Dendritic cell treated with granulocyte-macrophage colony-stimulating factor and Interleukin-4, amounts not matched to agents 40 ng/mL and 50 ng/mL, for 4 days (primary cell): ENCODE measurements around the gene SLC38A6.
"Not testable (repeated sequence)": the region's sequence is repeated elsewhere in the genome, so short reads cannot be mapped to it uniquely, and the experiment has no call there.

ENCODE experiments used
- H3K27ac Mint-ChIP-seq: one replicate; pipeline ENCODE4 v1.8.0; 2022; ENCODE audit warnings: mild to moderate bottlenecking, mixed read lengths
- H3K27me3 Mint-ChIP-seq: one replicate; pipeline ENCODE4 v1.8.0; 2022; ENCODE audit warnings: mild to moderate bottlenecking, mixed read lengths
- H3K36me3 Mint-ChIP-seq: one replicate; pipeline ENCODE4 v1.8.0; 2022; ENCODE audit warnings: low read depth, mixed read lengths
- H3K4me1 Mint-ChIP-seq: one replicate; pipeline ENCODE4 v1.8.0; 2022; ENCODE audit warnings: low read depth, mixed read lengths
- H3K4me3 Mint-ChIP-seq: one replicate; pipeline ENCODE4 v1.8.0; 2022; ENCODE audit warnings: mild to moderate bottlenecking, moderate library complexity, mixed read lengths
- H3K9me3 Mint-ChIP-seq: one replicate; pipeline ENCODE4 v1.8.0; 2022; ENCODE audit warnings: mixed read lengths
- intact Hi-C: fragments of 100-400 bp; cut with micrococcal nuclease; formaldehyde crosslinking; loops from one replicate; pipeline ENCODE4 v1.15.0; 2022

The SLC38A6 gene

DNA sequence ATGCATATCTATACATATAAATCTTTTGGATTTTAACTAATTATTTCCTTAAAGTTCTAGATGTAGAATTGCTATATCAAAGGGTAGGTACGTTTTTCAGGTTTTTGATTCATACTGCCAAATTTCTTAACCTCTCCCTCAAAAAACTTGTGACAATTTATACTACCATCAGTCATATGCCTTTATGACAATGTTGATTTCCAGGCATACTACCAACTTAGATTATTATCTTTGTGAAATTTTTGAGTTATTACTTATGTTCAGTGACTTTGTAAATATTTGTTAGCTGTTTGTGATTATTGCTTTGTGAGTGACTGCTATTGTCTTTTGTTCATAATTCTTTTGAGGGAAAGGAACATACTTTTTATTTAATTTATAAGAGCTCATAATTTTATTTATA, 107.0 kb downstream of the SLC38A6 start:
- Mint-ChIP-seq H3K27me3 (no peaks in the 10 kb centered on the region), H3K4me3 (no peak overlapping the region), H3K36me3 (peaks cover 58% of the 10 kb centered on the region), H3K27ac (no peak overlapping the region), H3K4me1 (peaks cover 23% of the 10 kb centered on the region), H3K9me3 (peaks cover 8% of the 10 kb centered on the region)
- intact Hi-C loops: no loop called here

- intact Hi-C loops: no loop called here
- Mint-ChIP-seq H3K36me3 (peaks cover 50% of the 10 kb centered on the region), H3K27me3 (no peaks in the 10 kb centered on the region), H3K4me3 (no peak overlapping the region), H3K4me1 (peaks cover 30% of the 10 kb centered on the region), H3K27ac (peak overlapping the region; percentile 25), H3K9me3 (peaks cover 8% of the 10 kb centered on the region)
Measured at GRCh38 chr14:61089126-61089750, 108.2 kb downstream of the SLC38A6 start.

DNA sequence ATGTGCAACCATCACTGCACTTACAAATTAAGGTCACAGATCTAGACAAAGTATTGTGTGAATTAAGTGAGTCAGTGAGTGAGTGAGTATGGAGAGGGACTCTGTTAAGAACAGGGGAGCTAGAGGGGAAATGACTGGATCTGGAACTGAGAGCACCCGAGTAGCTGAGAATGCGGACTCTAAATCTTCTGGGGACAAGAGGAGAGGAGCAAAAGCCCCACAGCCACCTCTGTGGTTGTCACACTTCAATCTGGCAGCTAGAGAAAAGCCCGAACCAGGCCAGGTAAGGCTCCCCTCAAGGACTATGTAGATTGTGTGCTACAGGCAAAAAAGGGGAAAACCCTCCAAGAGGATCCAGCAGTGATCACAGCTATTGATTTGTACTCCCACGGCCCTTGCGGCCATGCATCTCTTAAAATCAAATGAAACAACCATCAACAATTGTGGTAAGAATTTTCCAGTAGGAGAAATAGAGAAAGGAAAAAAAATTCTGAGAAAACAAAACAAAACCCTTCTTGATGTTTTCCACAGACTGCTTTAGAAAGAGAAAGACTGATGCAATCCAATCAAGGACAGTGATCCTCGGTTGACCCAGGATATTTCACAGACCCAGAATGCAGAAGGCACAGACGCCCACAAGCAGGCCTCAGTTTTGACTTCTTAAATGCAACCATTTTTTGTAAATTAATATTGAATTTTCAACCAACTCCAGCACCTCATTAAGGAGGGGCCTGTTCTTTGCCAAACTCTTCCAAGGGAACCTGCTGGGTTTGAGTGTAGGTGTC, 109.6 kb downstream of the SLC38A6 start:
- intact Hi-C loops: no loop called here
- Mint-ChIP-seq H3K4me1 (peaks cover 30% of the 10 kb centered on the region), H3K27me3 (no peaks in the 10 kb centered on the region), H3K9me3 (peaks cover 2% of the 10 kb centered on the region), H3K27ac (peak overlapping the region; percentile 4), H3K36me3 (peaks cover 50% of the 10 kb centered on the region), H3K4me3 (no peak overlapping the region)

DNA sequence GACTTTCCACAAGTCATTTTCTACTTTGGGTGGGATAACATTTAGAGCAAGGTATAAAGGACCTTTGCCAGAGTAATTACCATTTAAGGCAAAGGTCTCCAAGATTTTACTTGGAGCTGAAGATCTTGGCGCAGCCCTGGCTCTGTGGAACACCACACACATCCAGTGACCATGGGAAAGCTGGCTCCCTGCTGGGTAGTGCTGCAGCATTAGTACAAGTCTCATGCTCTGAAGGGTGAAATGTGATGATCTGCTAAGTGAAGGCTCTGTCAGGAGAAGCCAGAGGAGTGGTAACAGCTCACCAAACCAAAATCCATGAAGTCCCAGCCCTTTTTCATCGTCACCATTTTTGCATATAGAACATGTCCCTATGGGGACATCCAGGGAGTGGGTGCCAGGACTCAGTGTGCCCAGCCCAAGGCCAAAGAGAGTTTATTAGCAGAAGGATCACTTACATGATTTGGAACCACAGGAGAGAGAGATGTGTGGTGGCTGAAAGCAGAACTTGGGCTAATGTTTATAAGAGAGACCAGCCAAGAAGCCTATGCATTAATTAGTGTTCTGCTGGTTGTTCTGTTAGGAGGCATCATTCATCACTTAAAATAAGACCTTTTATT, 110.7 kb downstream of the SLC38A6 start:
- H3K36me3 Mint-ChIP-seq: peaks cover 58% of the 10 kb centered on the region
- peaks cover 3% of the 10 kb centered on the region for H3K9me3 Mint-ChIP-seq

GRCh38 chr14:61098096-61098495, 117.1 kb downstream of the SLC38A6 start:
- Mint-ChIP-seq H3K4me1 (peaks cover 40% of the 10 kb centered on the region), H3K36me3 (peaks cover 70% of the 10 kb centered on the region), H3K9me3 (peaks cover 14% of the 10 kb centered on the region)
- H3K4me3 Mint-ChIP-seq, intact Hi-C loops, H3K27me3 Mint-ChIP-seq, H3K27ac Mint-ChIP-seq: not testable (repeated sequence)

More for the DNA sequence above, 110.7 kb downstream of the SLC38A6 start:
- intact Hi-C loops: no loop called here
- no peak overlapping the region for H3K27ac Mint-ChIP-seq
- H3K27me3 Mint-ChIP-seq: no peaks in the 10 kb centered on the region
- peaks cover 30% of the 10 kb centered on the region for H3K4me1 Mint-ChIP-seq
- no peak overlapping the region for H3K4me3 Mint-ChIP-seq

DNA sequence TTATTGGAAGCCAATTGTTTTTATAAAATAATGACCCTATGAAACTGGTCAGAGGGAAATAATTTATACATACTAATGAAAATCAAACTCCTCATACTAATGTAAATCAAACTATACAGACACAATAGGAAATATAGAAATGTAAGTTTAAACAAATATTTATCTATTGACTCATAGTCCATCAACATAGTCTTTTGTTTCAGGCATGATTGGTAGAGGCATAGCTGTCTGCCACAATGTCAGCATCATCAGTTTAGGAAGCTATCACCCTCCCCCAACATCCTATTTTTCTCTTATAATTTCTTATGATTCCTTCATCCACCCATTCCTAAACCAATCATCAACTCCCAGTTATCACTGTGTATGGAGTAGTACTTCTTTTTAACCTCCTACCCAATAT, 117.7 kb downstream of the SLC38A6 start:
- no peaks in the 10 kb centered on the region for H3K27me3 Mint-ChIP-seq
- intact Hi-C loops: no loop called here
- peaks cover 74% of the 10 kb centered on the region for H3K36me3 Mint-ChIP-seq
- H3K27ac Mint-ChIP-seq: no peak overlapping the region
- peaks cover 14% of the 10 kb centered on the region for H3K9me3 Mint-ChIP-seq
- H3K4me3 Mint-ChIP-seq: no peak overlapping the region
- peaks cover 43% of the 10 kb centered on the region for H3K4me1 Mint-ChIP-seq

DNA sequence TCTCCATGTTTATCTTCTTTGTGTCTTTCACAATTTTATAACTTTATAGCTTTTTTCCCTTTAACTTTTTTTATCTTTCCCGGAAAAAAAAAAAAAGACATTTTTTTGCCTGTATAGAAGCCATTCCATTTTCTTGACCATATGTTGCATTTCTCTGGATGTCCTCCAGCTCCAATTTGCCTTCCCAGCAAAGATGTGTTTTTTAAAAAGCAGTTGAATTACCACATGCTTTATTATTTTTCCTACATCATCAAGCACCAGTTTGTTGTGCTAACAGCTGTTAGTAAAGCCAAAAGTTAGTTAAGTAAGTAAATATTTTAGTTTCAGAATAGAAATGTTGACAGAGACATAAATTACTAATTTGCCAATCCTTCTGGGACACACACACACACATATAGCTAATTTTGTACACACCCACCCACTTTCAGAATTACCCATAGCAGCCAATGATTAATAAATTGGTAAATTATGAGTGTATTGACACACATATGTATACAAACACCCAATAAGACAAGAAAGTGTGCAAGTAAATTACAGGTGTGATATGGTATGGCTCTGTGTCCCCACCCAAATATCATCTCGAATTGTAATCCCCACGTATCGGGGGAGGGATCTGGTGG, 118.3 kb downstream of the SLC38A6 start:
- H3K36me3 Mint-ChIP-seq: peaks cover 70% of the 10 kb centered on the region
- peak overlapping the region; percentile 99 for H3K27ac Mint-ChIP-seq
- H3K27me3 Mint-ChIP-seq: no peaks in the 10 kb centered on the region
- H3K9me3 Mint-ChIP-seq: peaks cover 14% of the 10 kb centered on the region
- peaks cover 45% of the 10 kb centered on the region for H3K4me1 Mint-ChIP-seq
- intact Hi-C loops: no loop called here
- H3K4me3 Mint-ChIP-seq: no peak overlapping the region

DNA sequence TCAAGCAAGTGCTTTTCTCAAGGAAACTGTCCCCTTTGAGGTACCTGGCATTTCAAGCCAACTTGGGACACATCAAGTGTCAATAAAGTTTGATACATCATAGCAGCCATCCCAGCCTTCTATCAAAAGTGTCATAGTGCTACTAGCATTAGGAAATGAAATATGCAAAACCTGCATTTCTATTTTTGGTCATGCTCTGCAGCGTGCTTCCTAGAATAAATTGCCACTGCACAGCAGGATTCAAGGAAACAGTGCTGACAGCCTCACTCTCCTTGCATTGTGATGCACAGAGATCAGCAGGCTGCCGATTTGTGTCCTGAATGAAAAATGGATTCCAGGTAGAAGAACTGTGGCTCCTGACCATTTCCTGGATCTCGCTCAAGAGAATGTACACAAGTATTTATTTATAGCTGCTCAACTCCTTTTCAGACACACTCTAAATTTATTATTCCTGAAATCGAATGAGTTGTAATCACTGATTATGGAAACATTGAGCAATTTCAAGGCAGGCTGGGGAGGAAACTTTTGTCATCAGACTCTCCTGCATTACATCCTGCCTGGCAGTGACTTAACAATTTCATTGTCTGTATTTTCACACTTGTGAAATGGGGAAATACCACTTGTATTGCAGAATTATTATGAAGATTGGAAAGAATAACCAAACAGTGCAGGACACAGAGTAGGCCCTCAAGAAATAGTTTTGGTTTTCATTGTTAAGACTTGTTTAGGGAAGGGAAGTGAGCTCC, 120.9 kb downstream of the SLC38A6 start:
- peaks cover 57% of the 10 kb centered on the region for H3K4me1 Mint-ChIP-seq
- H3K9me3 Mint-ChIP-seq: peaks cover 9% of the 10 kb centered on the region
- H3K36me3 Mint-ChIP-seq: peaks cover 60% of the 10 kb centered on the region
- H3K4me3 Mint-ChIP-seq: peak overlapping the region; percentile 17
- intact Hi-C loops: loop anchor here (2.0 to 5.0 kb wide), 2 partner anchors 19 to 115 kb away; no protein-coding TSS in a partner anchor
- H3K27ac Mint-ChIP-seq: peak overlapping the region; percentile 99
- no peaks in the 10 kb centered on the region for H3K27me3 Mint-ChIP-seq
